D721Med (cell line): ENCODE measurements around the gene RAD23B.

ENCODE experiments used
- DNase-seq: peaks from one replicate; pipeline ENCODE4 v3.0.0; 2011; ENCODE audit warnings: low spot score; ENCODE audit not compliant: insufficient read length
- FAIRE-seq: peaks from 2 replicates; lab custom pipeline; 2011; peaks lifted over from hg19 to GRCh38; lab: Jason Lieb, UNC
- CTCF ChIP-seq: IDR thresholded peaks from 2 replicates; pipeline ENCODE4 v1.5.1; 2012; ENCODE audit warnings: mild to moderate bottlenecking, control low read depth; ENCODE audit not compliant: insufficient read depth; ENCODE audit errors: missing control alignments

The RAD23B gene

DNA sequence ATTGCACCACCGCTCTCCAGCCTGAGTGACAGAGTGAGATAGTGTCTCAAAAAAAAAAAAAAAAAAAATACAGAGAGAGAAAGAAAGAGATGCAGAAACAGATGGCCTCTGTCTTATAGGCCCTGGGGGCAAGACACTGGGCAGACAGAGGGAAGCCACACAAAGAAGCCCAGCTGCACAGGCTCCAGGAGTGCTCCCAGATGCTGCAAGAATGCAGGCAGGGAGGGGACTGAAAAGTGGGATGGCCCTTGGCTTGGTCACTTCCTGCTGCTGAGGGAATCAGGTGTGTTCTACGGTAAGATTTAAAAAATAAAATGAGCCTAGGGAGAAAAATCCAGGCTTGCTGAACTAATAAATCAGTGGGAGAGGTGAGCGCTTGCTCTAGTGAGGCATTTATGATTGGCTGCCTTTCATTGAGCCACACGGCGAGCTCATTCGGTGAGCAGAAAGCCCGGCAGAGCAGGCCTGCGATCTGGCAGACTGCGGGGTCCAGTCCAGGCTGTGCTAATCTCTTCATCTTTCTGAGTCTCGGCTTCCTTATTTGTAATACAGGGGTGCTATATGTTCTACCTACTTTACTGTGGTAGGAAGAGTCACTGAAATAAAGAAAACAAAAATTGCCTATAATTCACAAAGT lies 80.6 kb downstream of the RAD23B start:
- FAIRE-seq, result no peak

DNA sequence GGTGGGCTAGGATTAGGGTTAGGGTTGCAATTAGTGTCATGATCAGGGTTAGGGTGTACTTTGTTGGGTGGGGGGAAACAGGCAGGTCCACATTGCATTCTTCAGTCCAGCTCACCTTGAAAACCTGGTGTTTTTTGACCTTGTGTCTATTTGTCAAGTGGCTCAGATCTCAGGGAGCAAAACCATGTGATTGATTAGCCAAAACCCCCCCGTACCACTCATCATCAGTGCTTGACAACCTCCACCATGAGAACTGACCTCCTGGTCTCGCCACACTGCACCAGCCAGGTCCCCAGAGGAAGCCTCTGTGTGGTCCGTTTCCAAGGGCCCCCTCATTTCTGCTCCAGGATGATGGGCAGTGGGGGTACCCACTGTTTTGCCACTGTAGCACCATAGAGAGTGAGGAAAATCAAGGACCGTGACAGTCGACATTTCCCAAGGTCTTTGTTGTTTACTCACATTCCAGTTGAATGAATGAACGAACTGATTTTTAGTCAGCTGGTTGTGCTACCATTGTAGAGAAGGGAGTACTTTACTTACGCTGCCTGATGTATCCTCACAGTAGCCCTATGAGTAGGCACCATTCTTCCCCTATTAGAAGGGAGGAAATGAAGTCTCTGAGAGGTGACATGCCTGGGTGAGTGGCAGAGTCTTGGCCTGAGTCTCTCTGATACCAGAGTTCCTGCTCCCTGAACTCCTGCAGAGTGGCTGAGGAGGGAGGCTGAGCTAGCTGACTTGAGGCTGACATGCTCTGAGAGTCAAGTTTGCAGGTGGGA lies 84.8 kb downstream of the RAD23B start:
- DNase-seq, result no peak
- no peak for TF ChIP-seq CTCF
- FAIRE-seq, result no peak

More for the DNA sequence above, 80.6 kb downstream of the RAD23B start:
- no peak for DNase-seq
- TF ChIP-seq CTCF, result no peak

DNA sequence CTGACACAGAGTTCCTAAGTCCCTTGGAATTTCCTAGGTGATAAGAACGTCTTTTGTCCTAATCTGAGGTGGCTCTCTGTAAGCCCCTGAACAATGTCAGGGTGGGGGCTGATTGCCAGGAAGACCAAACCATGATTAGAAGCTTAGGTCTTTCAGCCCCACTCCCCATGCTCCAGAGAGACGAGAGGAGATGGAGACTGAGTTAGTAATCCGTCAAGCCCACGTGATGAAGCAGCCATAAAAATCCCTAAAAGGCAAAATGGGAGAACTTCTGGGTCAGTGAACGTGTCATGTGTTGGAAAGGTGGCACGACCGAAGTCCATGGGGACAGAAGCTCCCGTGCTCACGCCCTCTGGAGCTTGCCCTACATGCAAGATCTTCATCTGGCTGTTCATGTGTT lies 85.6 kb downstream of the RAD23B start:
- no peak for DNase-seq
- no peak for FAIRE-seq
- no peak for TF ChIP-seq CTCF

DNA sequence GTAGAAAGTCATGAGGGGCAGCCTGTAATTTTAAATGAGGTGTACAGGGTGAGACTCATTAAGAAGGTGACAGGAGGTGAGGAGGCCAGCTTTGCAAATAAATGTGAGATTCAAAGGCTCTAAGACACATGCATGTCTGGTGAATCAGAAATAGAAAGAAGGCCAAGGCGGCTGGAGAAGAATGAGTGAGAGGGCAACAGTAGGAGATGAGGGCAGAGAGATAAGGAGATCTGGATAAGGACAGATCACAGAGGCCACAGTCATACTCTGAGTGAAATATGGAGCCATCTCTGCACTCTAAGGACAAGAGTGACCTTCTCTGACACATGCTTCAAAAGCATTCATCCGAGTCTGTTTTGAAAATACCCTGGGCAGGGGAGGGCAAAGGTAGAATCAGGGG lies 90.7 kb downstream of the RAD23B start:
- no peak for TF ChIP-seq CTCF
- FAIRE-seq (no peak), DNase-seq (no peak)

DNA sequence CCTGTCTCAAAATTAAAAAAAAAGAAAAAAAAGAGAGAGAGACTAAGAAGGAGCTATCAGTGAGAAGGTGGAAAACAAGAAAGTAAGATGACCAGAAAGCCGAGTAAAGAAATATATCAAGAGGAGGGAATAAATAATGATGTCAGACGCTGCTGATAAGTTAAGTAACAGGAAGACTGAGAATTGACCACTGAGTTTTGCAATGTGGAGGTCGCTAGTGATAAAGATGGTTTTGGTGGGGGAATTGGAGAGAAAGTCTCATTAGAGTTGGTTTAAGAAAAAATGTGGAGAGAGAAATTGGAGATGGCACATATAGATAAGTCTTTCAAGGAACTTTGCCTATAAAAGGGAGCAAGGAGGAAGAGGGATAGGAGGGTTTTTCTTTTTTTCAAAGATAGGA lies 91.9 kb downstream of the RAD23B start:
- DNase-seq, result no peak
- FAIRE-seq, result no peak
- TF ChIP-seq CTCF, result no peak

- TF ChIP-seq CTCF, result no peak
- no peak for DNase-seq
- no peak for FAIRE-seq
Measured at GRCh38 chr9:107375651-107376369, 92.7 kb downstream of the RAD23B start.

DNA sequence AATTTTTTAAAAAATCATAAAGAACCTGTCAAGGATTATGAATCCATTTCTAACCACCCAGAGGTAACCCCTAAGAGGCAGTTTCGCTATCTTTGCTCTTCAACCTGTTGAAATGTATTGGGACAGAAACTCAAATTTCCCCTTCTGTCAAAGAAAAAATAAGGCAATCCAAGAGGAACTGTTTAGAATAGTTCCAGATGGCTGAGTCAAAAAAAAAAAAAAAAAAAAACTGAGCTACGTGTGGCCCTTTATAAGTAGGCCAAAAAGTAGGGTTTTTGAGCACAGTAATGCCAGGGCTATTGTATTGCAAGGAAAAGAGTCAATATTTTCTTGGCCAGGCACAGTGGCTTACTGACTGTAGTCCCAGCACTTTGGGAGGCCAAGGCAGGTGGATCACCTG lies 94.9 kb downstream of the RAD23B start:
- no peak for TF ChIP-seq CTCF
- FAIRE-seq (no peak), DNase-seq (no peak)
